ENCODE measurements around the gene KCNJ11.

DNA sequence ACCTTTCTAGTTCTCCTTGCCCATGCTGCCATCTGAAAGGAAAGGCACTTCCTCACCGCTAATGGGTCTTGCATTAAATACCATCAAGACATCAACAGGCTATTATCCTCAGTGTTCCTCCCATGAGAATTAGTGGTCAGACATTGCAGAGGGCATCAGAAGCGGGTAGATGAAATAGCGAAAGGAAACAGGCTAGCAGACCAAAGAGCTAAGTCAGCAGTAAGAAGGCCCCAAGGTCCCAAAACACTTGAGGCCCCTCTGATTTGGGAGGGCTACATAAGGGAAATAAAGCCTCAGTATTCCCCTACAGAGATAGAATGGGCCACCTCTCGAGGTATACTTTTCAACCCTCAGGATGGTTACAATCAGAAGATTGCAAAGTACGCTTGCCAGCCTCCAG lies 12.9 kb downstream of the KCNJ11 start:
- TF ChIP-seq, protein P1, sequence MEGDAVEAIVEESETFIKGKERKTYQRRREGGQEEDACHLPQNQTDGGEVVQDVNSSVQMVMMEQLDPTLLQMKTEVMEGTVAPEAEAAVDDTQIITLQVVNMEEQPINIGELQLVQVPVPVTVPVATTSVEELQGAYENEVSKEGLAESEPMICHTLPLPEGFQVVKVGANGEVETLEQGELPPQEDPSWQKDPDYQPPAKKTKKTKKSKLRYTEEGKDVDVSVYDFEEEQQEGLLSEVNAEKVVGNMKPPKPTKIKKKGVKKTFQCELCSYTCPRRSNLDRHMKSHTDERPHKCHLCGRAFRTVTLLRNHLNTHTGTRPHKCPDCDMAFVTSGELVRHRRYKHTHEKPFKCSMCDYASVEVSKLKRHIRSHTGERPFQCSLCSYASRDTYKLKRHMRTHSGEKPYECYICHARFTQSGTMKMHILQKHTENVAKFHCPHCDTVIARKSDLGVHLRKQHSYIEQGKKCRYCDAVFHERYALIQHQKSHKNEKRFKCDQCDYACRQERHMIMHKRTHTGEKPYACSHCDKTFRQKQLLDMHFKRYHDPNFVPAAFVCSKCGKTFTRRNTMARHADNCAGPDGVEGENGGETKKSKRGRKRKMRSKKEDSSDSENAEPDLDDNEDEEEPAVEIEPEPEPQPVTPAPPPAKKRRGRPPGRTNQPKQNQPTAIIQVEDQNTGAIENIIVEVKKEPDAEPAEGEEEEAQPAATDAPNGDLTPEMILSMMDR (IDR thresholded peaks at IDR 0.05), result no peak
- no peak for TF ChIP-seq POLR2A (IDR thresholded peaks at IDR 0.05)
- no peak for TF ChIP-seq POLR2AphosphoS5 (IDR thresholded peaks at IDR 0.05; ENCODE audit: insufficient read depth in 1 of 2, low read depth in 1 of 2)

Data from vagina (tissue), 2 donors.